ENCODE results near the gene DCST2. TPM values are rescaled to one million over a fixed set of nuclear protein-coding genes. Genes with fewer than 3 reads are reported as not detected.

The DCST2 gene
- polyA plus RNA-seq, 2 of the 4 experiments (the other 2 are of a cell fraction) = 0.23 to 1.0 TPM

DNA sequence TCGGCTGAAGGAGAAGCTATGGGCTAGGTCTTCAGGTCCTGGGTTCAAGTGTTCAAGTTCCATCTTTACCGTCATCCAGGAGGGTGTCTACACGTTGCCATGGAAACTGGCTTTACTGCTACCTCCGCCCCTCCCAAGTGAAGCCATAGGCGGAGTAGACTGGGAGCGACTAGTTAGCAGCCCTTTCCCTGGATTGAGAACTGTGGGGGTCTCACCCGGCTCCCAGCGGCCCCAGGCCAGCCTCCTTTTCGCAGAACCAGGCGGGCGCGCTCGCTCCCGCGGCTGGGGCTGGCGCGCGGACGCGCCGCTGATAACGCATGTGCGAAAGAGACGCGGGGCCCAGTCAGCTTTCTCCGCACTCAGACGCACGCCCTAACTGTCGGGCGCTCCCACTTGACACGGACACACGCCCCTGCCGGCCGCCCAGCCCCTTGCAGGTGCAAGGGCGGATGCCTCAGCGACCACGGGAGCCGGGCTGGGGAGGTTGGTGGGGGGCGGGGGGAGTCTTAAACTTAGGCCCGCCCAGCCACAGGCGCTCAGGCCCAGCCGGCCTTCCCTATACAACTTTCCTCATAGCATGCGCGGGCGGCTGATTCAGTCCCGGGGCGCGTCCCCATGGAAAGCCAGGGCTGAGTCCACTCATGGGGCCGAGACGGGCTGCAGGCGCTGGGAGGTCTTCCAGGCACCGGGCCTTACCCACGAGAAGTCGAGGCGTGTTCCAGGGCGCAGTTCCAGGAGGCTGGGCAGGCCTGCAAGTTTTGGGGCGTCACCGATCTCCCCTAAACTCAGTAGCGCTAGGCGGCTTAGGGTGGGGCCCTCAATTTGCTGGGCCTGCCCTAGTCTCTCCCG is 37.4 kb upstream of the DCST2 start:
- ChIA-PET POLR2A (interaction anchor here (1.0 to 1.6 kb wide), 2 partner anchors 14 to 123 kb away, joined by 3 to 4 read pairs; no protein-coding TSS in a partner anchor), CTCF (interaction anchor here (1.0 to 27.3 kb wide), 5 partner anchors 10 to 96 kb away, joined by 5 to 350 read pairs (median 10); partner anchors contain the start of genes ADAM15 and EFNA4)
- no peaks in the 10 kb centered on the region for H3K9me3 ChIP-seq
- peak overlapping the region; percentile 51 to 63 for H3K27ac ChIP-seq
- H3K4me1 ChIP-seq = 0 out of 3 replicates have a peak, but pooled peaks cover 12% of the 10 kb centered on the region
- ATAC-seq = peak; percentile 79 to 88
- peak overlapping the region; percentile 71 for H3K4me2 ChIP-seq
- peak overlapping the region; percentile 34 for H3K4me3 ChIP-seq
- FAIRE-seq = no peak
- peak in 1 of 2 experiments; percentile 71 for DNase-seq (ENCODE audit: low read depth in 1 of 2, low spot score in 1 of 2)
- 57% methylated on average over 35 of the region's 61 CpGs for WGBS (ENCODE audit: missing lambda C conversion rate)
- TF ChIP-seq FOSB (CRISPR knock-in tag; IDR thresholded peaks at IDR 0.05) = no peak
- no peak for TF ChIP-seq NPAS2 (CRISPR knock-in tag; IDR thresholded peaks at IDR 0.05; ENCODE audit: borderline replicate concordance)
- TF ChIP-seq, protein P1, sequence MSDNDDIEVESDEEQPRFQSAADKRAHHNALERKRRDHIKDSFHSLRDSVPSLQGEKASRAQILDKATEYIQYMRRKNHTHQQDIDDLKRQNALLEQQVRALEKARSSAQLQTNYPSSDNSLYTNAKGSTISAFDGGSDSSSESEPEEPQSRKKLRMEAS (IDR thresholded peaks at IDR 0.05) = peak; percentile 45; the same call in 1 of the 2 replicates
- TF ChIP-seq HOXA7 (CRISPR knock-in tag; IDR thresholded peaks at IDR 0.05) = no peak
- no peak for TF ChIP-seq RNF2 (IDR thresholded peaks at IDR 0.05; ENCODE audit: borderline replicate concordance, low read depth)
- TF ChIP-seq RFX5 (IDR thresholded peaks at IDR 0.05) = 0 out of 2 replicates have a peak, but pooled peaks have one; percentile 21

DNA sequence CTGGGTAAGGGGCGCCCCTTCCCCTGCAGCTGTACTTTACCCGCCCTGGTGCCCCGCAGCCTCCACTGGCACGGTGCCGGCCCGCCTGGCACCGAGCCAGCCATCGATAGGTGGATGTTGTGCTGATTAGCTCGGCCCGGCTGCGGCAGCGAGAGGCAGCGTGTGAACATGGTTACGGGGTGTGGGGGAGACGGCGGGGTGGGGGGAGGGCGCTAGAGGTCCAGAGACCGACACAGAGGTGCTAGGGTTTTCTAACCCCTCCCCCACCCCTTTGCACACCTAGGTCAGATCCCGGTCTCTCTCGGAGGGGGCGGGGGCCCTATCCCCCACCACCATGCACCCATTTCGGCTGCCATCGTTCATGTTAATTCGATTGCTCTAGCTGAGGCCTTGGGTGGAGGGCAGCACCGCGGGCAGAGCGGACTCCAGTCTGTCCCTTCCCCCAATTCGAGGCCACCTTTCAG is 36.6 kb upstream of the DCST2 start:
- Histone ChIP-seq H3K4me2 (peak overlapping the region; percentile 71), H3K9me3 (no peaks in the 10 kb centered on the region), H3K4me1 (0 out of 3 replicates have a peak, but pooled peaks cover 12% of the 10 kb centered on the region), H3K27ac (no peak overlapping the region), H3K4me3 (peak overlapping the region; percentile 34; the same call in 2 of the 3 replicates)
- TF ChIP-seq POLR2A (IDR thresholded peaks at IDR 0.05; ENCODE audit: low read length) (no peak), MAFK (IDR thresholded peaks at IDR 0.05; ENCODE audit: partially characterized antibody) (no peak), ZFP36 (IDR thresholded peaks at IDR 0.05; ENCODE audit: borderline replicate concordance, partially characterized antibody) (no peak), SREBF2 (IDR thresholded peaks at IDR 0.05) (no peak), EHMT2 (IDR thresholded peaks at IDR 0.05; ENCODE audit: low read depth) (no peak), NFE2L2 (conservative IDR thresholded peaks at IDR 0.05; ENCODE audit: low read length) (no peak), KDM1A (IDR thresholded peaks at IDR 0.05; ENCODE audit: low read depth) (no peak), HOXB5 (CRISPR knock-in tag; IDR thresholded peaks at IDR 0.05) (no peak), RAD21 (conservative IDR thresholded peaks at IDR 0.05 in 1 of 2, IDR thresholded peaks at IDR 0.05 in 1 of 2) (no peak), NR3C1 (IDR thresholded peaks at IDR 0.05) (no peak), CHD2 (IDR thresholded peaks at IDR 0.05; ENCODE audit: low read length, partially characterized antibody) (no peak), EHF (CRISPR knock-in tag; IDR thresholded peaks at IDR 0.05) (no peak), EP300 (IDR thresholded peaks at IDR 0.05) (no peak), RNF2 (IDR thresholded peaks at IDR 0.05; ENCODE audit: borderline replicate concordance, low read depth) (no peak), TP53 (CRISPR knock-in tag; IDR thresholded peaks at IDR 0.05) (no peak)
- TF ChIP-seq, protein P2, sequence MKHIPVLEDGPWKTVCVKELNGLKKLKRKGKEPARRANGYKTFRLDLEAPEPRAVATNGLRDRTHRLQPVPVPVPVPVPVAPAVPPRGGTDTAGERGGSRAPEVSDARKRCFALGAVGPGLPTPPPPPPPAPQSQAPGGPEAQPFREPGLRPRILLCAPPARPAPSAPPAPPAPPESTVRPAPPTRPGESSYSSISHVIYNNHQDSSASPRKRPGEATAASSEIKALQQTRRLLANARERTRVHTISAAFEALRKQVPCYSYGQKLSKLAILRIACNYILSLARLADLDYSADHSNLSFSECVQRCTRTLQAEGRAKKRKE (CRISPR knock-in tag; IDR thresholded peaks at IDR 0.05; ENCODE audit: low read depth) = no peak
- TF ChIP-seq, protein P3, sequence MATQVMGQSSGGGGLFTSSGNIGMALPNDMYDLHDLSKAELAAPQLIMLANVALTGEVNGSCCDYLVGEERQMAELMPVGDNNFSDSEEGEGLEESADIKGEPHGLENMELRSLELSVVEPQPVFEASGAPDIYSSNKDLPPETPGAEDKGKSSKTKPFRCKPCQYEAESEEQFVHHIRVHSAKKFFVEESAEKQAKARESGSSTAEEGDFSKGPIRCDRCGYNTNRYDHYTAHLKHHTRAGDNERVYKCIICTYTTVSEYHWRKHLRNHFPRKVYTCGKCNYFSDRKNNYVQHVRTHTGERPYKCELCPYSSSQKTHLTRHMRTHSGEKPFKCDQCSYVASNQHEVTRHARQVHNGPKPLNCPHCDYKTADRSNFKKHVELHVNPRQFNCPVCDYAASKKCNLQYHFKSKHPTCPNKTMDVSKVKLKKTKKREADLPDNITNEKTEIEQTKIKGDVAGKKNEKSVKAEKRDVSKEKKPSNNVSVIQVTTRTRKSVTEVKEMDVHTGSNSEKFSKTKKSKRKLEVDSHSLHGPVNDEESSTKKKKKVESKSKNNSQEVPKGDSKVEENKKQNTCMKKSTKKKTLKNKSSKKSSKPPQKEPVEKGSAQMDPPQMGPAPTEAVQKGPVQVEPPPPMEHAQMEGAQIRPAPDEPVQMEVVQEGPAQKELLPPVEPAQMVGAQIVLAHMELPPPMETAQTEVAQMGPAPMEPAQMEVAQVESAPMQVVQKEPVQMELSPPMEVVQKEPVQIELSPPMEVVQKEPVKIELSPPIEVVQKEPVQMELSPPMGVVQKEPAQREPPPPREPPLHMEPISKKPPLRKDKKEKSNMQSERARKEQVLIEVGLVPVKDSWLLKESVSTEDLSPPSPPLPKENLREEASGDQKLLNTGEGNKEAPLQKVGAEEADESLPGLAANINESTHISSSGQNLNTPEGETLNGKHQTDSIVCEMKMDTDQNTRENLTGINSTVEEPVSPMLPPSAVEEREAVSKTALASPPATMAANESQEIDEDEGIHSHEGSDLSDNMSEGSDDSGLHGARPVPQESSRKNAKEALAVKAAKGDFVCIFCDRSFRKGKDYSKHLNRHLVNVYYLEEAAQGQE (IDR thresholded peaks at IDR 0.05) = no peak
- TF ChIP-seq, protein P4, sequence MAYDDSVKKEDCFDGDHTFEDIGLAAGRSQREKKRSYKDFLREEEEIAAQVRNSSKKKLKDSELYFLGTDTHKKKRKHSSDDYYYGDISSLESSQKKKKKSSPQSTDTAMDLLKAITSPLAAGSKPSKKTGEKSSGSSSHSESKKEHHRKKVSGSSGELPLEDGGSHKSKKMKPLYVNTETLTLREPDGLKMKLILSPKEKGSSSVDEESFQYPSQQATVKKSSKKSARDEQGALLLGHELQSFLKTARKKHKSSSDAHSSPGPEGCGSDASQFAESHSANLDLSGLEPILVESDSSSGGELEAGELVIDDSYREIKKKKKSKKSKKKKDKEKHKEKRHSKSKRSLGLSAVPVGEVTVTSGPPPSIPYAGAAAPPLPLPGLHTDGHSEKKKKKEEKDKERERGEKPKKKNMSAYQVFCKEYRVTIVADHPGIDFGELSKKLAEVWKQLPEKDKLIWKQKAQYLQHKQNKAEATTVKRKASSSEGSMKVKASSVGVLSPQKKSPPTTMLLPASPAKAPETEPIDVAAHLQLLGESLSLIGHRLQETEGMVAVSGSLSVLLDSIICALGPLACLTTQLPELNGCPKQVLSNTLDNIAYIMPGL (CRISPR knock-in tag; IDR thresholded peaks at IDR 0.05; ENCODE audit: borderline replicate concordance) = no peak
- TF ChIP-seq, protein P5, sequence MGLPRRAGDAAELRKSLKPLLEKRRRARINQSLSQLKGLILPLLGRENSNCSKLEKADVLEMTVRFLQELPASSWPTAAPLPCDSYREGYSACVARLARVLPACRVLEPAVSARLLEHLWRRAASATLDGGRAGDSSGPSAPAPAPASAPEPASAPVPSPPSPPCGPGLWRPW (IDR thresholded peaks at IDR 0.05) = no peak
- DNase-seq (ENCODE audit: low read depth in 1 of 2, low spot score in 1 of 2) = no peak
- POLR2A ChIA-PET = interaction anchor here (0.7 to 1.6 kb wide), 3 partner anchors 15 to 123 kb away, joined by 3 to 4 read pairs (median 4); no protein-coding TSS in a partner anchor
- CTCF ChIA-PET = interaction anchor here (1.0 to 27.3 kb wide), 6 partner anchors 10 to 104 kb away, joined by 3 to 350 read pairs (median 8); partner anchors contain the start of genes ADAM15 and EFNA4
- WGBS (ENCODE audit: missing lambda C conversion rate) = 73% methylated on average over 9 of the region's 28 CpGs
- FAIRE-seq = no peak
- no peak for ATAC-seq

Data from A549 (cell line).